Neuronal stem cell (in vitro differentiated cells): ENCODE measurements around the gene GRM1.

ENCODE experiments used
- DNase-seq: peaks from one replicate; pipeline ENCODE4 v3.0.0-alpha.2; 2013; ENCODE audit warnings: low spot score
- H2AFZ ChIP-seq: one replicate; pipeline ENCODE4 v1.6.1; 2013; ENCODE audit warnings: mild to moderate bottlenecking, low read length, inconsistent platforms
- H2AK5ac ChIP-seq: 2 replicates; pipeline ENCODE4 v1.6.1; 2013; ENCODE audit warnings: low read depth, mild to moderate bottlenecking, inconsistent platforms, low read length, moderate library complexity, mixed read lengths
- H2BK120ac ChIP-seq: 2 replicates; pipeline ENCODE4 v1.6.1; 2013; ENCODE audit warnings: low read depth, mild to moderate bottlenecking, inconsistent platforms, low read length, moderate library complexity, mixed read lengths
- H2BK12ac ChIP-seq: one replicate; pipeline ENCODE4 v1.6.1; 2013; ENCODE audit warnings: low read length, inconsistent platforms
- H2BK15ac ChIP-seq: 2 replicates; pipeline ENCODE4 v1.6.1; 2013; ENCODE audit warnings: mild to moderate bottlenecking, low read length, inconsistent platforms, mixed read lengths
- H2BK5ac ChIP-seq: one replicate; pipeline ENCODE4 v1.6.1; 2013; ENCODE audit warnings: inconsistent platforms, mild to moderate bottlenecking, low read length, moderate library complexity
- H3K14ac ChIP-seq: one replicate; pipeline ENCODE4 v1.6.1; 2013; ENCODE audit warnings: low read length, inconsistent platforms
- H3K18ac ChIP-seq: 2 replicates; pipeline ENCODE4 v1.6.1; 2013; ENCODE audit warnings: low read length, inconsistent platforms
- H3K23ac ChIP-seq: 2 replicates; pipeline ENCODE4 v1.6.1; 2013; ENCODE audit warnings: low read depth, mild to moderate bottlenecking, mixed read lengths, low read length, inconsistent platforms; ENCODE audit not compliant: poor library complexity
- H3K27ac ChIP-seq: replicated peaks from 3 replicates; pipeline ENCODE4 v1.5.1; 2013; ENCODE audit warnings: low read length, inconsistent platforms
- H3K27me3 ChIP-seq, 3 experiments: 2 replicates each; pipeline ENCODE4 v1.6.1; 2013; ENCODE audit warnings: low read length in 3 of 3, mild to moderate bottlenecking in 2 of 3, inconsistent platforms in 1 of 3, low read depth in 1 of 3, mixed read lengths in 1 of 3, moderate library complexity in 1 of 3; ENCODE audit not compliant: control insufficient read depth in 3 of 3, insufficient read depth in 3 of 3
- H3K36me3 ChIP-seq, 2 donors: replicated peaks in 1 of 2; 2 replicates each; pipeline ENCODE4 v1.6.1; 2013; ENCODE audit warnings: low read length in 2 of 2; ENCODE audit not compliant: control insufficient read depth in 2 of 2, insufficient read depth in 2 of 2
- H3K4ac ChIP-seq: 2 replicates; pipeline ENCODE4 v1.6.1; 2013; ENCODE audit warnings: inconsistent platforms, mild to moderate bottlenecking, low read length, moderate library complexity
- H3K4me1 ChIP-seq, 2 donors: 1 replicate in 1 of 2; 2 replicates in 1 of 2; pipeline ENCODE4 v1.6.1; 2013; ENCODE audit warnings: low read length in 2 of 2, low read depth in 1 of 2; ENCODE audit not compliant: control insufficient read depth in 2 of 2, insufficient read depth in 1 of 2
- H3K4me2 ChIP-seq: one replicate; pipeline ENCODE4 v1.6.1; 2013; ENCODE audit warnings: mild to moderate bottlenecking, low read length, inconsistent platforms; ENCODE audit not compliant: insufficient read depth, poor library complexity, severe bottlenecking
- H3K4me3 ChIP-seq, 2 donors: 2 replicates each; pipeline ENCODE4 v1.5.1; 2013; ENCODE audit warnings: low read length in 2 of 2, mild to moderate bottlenecking in 2 of 2, inconsistent platforms in 1 of 2, moderate library complexity in 1 of 2
- H3K79me1 ChIP-seq: one replicate; pipeline ENCODE4 v1.6.1; 2013; ENCODE audit warnings: low read depth, mild to moderate bottlenecking, inconsistent platforms, low read length, moderate library complexity
- H3K9ac ChIP-seq: one replicate; pipeline ENCODE4 v1.6.1; 2013; ENCODE audit warnings: mild to moderate bottlenecking, low read depth, low read length, inconsistent platforms; ENCODE audit not compliant: poor library complexity
- H3K9me3 ChIP-seq, 2 donors: replicated peaks in 1 of 2; 2 replicates each; pipeline versions ENCODE3 to v1.6.1; 2013; ENCODE audit warnings: low read length in 2 of 2, mild to moderate bottlenecking in 2 of 2, inconsistent platforms in 1 of 2, low read depth in 1 of 2, mixed read lengths in 1 of 2, moderate library complexity in 1 of 2; ENCODE audit not compliant: control insufficient read depth in 2 of 2, insufficient read depth in 1 of 2
- H4K8ac ChIP-seq: one replicate; pipeline ENCODE4 v1.6.1; 2013; ENCODE audit warnings: low read depth, mild to moderate bottlenecking, inconsistent platforms, low read length, moderate library complexity
- H4K91ac ChIP-seq: one replicate; pipeline ENCODE4 v1.6.1; 2013; ENCODE audit warnings: low read length, low read depth, mild to moderate bottlenecking, inconsistent platforms; ENCODE audit not compliant: poor library complexity
- WGBS, 2 donors: extraction: QIAGEN DNeasy Blood & Tissue Kit; methylation state at CpG; one replicate each; pipeline ENCODE4 v1.1.7; 2013; ENCODE audit warnings: missing lambda C conversion rate in 2 of 2, mixed read lengths in 1 of 2; ENCODE audit not compliant: insufficient read length in 2 of 2, insufficient replicate concordance in 1 of 2; ENCODE audit errors: extremely low coverage in 2 of 2; 5-methylcytosine and 5-hydroxymethylcytosine counted together

GRM1 gene

DNA sequence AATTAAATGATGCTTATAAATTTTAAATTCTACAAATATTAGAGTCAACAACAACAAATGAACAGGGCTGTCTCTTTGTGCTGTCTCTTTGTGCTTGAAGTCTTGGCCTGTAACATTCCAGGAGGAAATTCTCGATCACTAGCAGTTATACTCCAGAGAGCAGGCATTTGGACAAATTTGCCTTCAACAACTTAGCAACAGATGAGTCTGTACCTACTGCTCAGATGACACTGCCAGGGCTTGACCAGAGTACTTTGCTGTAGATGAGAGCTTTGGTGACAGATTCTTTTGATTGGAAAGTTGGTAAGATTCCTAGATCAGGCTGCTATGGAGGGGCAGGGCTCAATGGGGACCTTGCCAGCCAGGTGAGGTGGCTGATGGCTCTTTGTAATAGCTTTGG, 217.2 kb downstream of the GRM1 start:
- Histone ChIP-seq H3K4ac (no peak overlapping the region), H2AK5ac (no peak overlapping the region), H3K4me1 (no peaks in the 10 kb centered on the region), H3K14ac (no peak overlapping the region), H3K23ac (no peak overlapping the region), H3K4me2 (no peak overlapping the region), H3K9me3 (peaks cover 3 to 4% of the 10 kb centered on the region in 2 donors), H2AFZ (no peak overlapping the region), H2BK12ac (no peak overlapping the region), H3K18ac (no peak overlapping the region), H3K27me3 (no peaks in the 10 kb centered on the region), H3K79me1 (no peaks in the 10 kb centered on the region), H4K8ac (no peak overlapping the region), H3K9ac (no peak overlapping the region), H2BK15ac (no peak overlapping the region), H4K91ac (no peak overlapping the region), H2BK120ac (no peak overlapping the region), H3K36me3 (no peaks in the 10 kb centered on the region), H3K4me3 (no peak overlapping the region), H3K27ac (no peak overlapping the region), H2BK5ac (no peak overlapping the region)
- WGBS, 2 donors = no CpG with 5 or more reads among the region's 1 CpG
- DNase-seq = no peak

DNA sequence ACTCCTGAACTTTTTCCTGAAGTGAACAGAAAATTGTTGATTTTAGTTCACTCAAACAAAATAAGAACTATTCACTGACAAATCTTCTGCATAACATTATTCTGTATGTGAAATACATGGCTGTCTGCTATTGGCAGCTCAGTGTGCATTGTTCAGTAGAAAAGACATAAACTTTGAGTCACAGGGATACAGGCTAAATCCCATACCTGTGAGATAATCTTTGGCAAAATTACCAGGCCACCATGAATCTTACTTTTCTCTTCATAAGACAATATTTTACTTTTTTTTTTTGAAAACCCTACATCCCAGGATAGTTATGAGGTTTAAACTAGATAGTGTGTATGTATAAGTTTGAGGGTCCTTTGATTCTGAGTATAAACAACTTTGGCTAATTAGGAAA, 224.8 kb downstream of the GRM1 start:
- no peak overlapping the region for H3K27ac ChIP-seq
- H2BK120ac ChIP-seq = no peak overlapping the region
- H3K4me2 ChIP-seq = no peak overlapping the region
- H4K91ac ChIP-seq = no peak overlapping the region
- H3K27me3 ChIP-seq = no peaks in the 10 kb centered on the region
- no peak overlapping the region for H3K18ac ChIP-seq
- H2BK5ac ChIP-seq = no peak overlapping the region
- no peak overlapping the region for H3K4ac ChIP-seq
- H3K4me1 ChIP-seq = no peaks in the 10 kb centered on the region
- no peaks in the 10 kb centered on the region for H3K79me1 ChIP-seq
- no peaks in the 10 kb centered on the region for H3K36me3 ChIP-seq
- no peaks in the 10 kb centered on the region for H3K9me3 ChIP-seq
- DNase-seq = no peak
- no peak overlapping the region for H4K8ac ChIP-seq
- H2AFZ ChIP-seq = peak overlapping the region; percentile 64
- H3K4me3 ChIP-seq = no peak overlapping the region
- H2BK12ac ChIP-seq = no peak overlapping the region
- H3K9ac ChIP-seq = no peak overlapping the region
- no peak overlapping the region for H2AK5ac ChIP-seq
- no peak overlapping the region for H3K14ac ChIP-seq
- no peak overlapping the region for H3K23ac ChIP-seq
- no peak overlapping the region for H2BK15ac ChIP-seq

DNA sequence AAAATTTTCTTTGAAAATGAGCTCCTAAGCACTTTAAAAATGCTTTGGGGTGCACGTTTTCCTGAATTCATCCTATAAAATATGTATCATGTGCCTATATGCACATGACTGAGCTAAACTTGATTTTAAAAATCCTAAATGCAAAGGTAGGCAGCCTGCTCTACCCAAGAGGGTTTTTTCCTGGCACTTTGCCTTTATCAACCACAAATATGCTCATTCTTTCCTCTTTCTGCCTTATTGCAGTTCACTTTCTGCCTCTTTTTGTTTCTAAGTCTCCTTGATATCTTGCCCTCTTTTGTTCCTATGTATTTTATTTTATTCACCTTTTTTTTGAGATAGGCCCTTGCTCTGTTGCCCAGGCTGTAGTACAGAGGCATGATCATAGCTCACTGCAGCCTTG, 229.3 kb downstream of the GRM1 start:
- H3K4ac ChIP-seq = no peak overlapping the region
- H3K4me2 ChIP-seq = no peak overlapping the region
- H3K27ac ChIP-seq = no peak overlapping the region
- no peak overlapping the region for H2BK120ac ChIP-seq
- no peaks in the 10 kb centered on the region for H3K27me3 ChIP-seq
- no peak overlapping the region for H2AK5ac ChIP-seq
- no peak overlapping the region for H3K14ac ChIP-seq
- no peak overlapping the region for H4K8ac ChIP-seq
- H3K36me3 ChIP-seq = no peaks in the 10 kb centered on the region
- no peaks in the 10 kb centered on the region for H3K79me1 ChIP-seq
- H2BK12ac ChIP-seq = no peak overlapping the region
- H3K18ac ChIP-seq = no peak overlapping the region
- no peaks in the 10 kb centered on the region for H3K4me1 ChIP-seq
- no peak overlapping the region for H3K9ac ChIP-seq
- H4K91ac ChIP-seq = no peak overlapping the region
- H3K9me3 ChIP-seq = no peaks in the 10 kb centered on the region
- H2BK5ac ChIP-seq = no peak overlapping the region
- no peak overlapping the region for H2BK15ac ChIP-seq
- H3K23ac ChIP-seq = no peak overlapping the region
- DNase-seq = no peak
- no CpG with 5 or more reads among the region's 1 CpG for WGBS, 2 donors
- H2AFZ ChIP-seq = no peak overlapping the region
- no peak overlapping the region for H3K4me3 ChIP-seq

GRCh38 chr6:146260886-146261285, 232.0 kb downstream of the GRM1 start:
- Histone ChIP-seq H3K9ac (no peak overlapping the region), H2BK5ac (no peak overlapping the region), H3K79me1 (no peaks in the 10 kb centered on the region), H3K27ac (no peak overlapping the region), H3K18ac (no peak overlapping the region), H2AK5ac (no peak overlapping the region), H3K4ac (no peak overlapping the region), H3K14ac (no peak overlapping the region), H3K27me3 (no peaks in the 10 kb centered on the region), H3K4me3 (no peak overlapping the region), H2BK12ac (no peak overlapping the region), H2AFZ (no peak overlapping the region), H3K9me3 (no peaks in the 10 kb centered on the region), H3K23ac (no peak overlapping the region), H3K4me1 (no peaks in the 10 kb centered on the region), H2BK120ac (no peak overlapping the region), H2BK15ac (no peak overlapping the region), H3K4me2 (no peak overlapping the region), H4K91ac (no peak overlapping the region), H4K8ac (no peak overlapping the region), H3K36me3 (no peaks in the 10 kb centered on the region)
- no CpG with 5 or more reads among the region's 4 CpGs for WGBS, 2 donors
- DNase-seq = no peak
